Measurements from ENCODE around the gene SHANK2.

Gene SHANK2

DNA sequence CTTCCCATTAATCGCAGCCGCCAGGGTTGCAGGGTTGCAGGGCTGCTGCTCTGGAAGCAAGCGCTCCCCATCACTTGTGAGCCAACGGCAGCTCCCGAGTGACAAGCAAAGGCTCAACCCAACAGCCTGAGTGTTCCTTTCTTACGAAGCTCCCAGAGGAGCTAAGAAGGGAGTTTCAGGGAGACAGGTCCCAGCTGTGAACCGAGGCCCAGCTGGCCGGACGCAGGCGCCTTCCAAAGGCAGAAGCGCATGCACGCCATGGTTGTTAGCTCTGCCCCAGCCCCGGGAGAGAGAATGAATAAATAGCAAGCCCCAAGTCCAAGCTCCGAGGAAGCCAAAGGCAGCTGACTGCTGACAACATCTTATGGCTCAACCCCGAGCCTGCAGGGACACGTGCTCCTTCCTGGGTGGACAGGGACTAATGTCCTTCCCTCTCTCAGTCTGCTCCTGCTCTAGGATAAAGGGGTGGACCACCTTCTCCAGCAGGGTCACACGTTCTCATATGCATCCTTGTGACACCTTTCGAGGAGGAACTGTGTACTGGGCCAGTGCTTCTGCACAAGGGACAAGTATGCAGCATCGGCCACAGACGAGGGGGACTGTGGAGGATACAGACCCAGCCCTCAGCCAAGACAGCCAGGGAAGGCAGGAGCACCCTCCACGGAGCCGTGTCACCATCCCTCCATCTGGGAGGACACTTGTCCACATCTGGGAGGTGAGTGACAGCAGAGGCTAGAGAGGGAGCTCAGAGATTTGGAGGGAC, 29.9 kb downstream of the SHANK2 start:
- DNase-seq (ENCODE audit: low read depth in 3 of 3) = no peak

DNA sequence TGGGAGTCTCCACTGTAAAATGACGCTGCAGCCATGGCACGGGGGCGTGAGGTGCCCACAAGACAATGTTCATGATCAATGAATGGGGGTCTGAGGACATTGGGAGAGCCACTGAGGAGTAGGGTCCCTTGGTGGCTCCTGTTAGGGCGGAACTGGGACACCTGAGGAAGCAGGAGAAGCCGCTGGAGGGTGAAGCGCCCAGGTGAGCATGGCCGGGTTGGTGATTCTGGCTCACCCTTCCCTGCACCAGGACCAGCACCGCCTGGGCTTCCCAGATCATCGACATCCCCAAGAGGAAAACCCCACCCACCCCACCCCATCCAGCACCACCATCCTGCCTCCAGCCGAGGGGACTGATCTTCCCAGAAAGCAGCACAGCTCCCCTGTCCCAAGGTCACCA, 30.6 kb downstream of the SHANK2 start:
- DNase-seq (ENCODE audit: low read depth in 3 of 3) = no peak

DNA sequence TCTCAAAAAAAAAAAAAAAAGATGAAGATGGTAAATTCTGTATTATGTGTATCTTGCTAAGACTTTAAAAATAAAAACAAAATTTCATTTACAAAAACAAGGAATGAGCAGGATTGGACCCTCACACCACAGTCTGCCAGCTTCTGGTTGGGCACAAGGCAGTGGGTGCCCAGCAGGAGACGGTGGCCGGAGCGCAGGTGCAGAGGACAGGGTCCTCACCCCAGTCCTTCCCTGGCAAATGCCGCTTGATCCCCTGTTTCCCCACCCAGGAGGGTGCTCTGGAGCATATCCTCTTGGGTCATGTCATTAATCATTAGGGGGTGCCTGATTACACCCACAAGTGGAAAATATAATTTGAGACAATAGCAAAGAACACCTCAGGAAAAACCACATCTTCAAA, 31.2 kb downstream of the SHANK2 start:
- no peak for DNase-seq (ENCODE audit: low read depth in 3 of 3)

DNA sequence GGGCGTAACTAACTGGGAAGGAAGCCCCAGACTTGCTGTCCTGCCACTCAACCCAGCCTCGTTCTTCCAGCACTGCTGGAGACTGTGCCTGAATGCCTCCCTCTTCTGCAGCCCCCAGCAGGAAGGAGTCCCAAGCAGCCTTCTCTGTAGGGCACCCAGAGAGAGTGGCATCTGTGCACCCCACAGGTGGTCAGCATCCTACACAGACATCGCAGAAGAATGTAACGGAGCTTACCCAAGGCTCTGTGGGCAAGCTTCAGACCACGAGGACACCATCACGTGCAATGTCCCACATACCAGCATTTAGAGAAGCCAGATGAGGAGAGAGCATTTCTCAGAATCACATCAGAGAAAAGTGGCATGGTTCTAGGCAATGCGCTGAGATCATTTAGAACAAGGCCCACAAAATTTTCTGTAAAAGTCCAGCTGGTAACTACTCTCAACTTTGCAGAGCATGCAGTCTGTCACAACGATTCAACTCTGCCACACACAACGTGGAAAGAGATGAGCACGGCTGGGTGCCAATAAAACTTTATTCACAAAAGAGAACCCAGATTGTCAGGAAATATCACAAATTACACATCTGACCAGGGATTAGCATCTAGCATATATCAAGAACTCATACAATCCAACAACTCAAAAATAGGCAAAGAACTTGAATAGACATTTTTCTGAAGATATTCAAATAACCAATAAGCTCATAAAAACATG, 33.4 kb downstream of the SHANK2 start:
- DNase-seq (ENCODE audit: low read depth in 3 of 3) = no peak

DNA sequence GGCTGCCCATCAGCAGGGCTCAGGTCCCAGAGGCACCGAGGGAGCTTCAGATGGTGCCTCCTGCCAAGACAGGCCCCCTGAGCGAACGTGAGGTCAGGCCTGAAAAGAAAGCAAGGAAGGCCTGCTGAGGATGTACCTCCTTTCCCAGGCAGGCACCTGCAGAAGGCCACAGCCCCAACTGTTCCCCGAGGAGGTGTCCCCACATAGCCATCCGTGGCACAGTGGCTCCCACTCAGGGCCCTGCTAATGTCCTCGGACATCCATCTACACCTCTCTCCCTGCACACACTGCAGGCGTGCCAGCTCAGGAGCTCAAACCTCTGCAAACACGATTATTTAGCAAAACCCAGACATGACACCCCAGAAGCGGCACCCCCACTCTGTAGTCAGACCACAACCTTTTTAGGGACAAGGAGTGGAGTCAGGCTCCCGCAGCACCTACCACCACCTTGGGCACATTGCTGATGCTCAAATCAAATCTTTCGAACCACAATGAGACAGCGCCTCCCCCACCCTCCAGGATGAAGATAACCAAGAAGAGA, 36.9 kb downstream of the SHANK2 start:
- no peak for DNase-seq (ENCODE audit: low read depth in 3 of 3)

DNA sequence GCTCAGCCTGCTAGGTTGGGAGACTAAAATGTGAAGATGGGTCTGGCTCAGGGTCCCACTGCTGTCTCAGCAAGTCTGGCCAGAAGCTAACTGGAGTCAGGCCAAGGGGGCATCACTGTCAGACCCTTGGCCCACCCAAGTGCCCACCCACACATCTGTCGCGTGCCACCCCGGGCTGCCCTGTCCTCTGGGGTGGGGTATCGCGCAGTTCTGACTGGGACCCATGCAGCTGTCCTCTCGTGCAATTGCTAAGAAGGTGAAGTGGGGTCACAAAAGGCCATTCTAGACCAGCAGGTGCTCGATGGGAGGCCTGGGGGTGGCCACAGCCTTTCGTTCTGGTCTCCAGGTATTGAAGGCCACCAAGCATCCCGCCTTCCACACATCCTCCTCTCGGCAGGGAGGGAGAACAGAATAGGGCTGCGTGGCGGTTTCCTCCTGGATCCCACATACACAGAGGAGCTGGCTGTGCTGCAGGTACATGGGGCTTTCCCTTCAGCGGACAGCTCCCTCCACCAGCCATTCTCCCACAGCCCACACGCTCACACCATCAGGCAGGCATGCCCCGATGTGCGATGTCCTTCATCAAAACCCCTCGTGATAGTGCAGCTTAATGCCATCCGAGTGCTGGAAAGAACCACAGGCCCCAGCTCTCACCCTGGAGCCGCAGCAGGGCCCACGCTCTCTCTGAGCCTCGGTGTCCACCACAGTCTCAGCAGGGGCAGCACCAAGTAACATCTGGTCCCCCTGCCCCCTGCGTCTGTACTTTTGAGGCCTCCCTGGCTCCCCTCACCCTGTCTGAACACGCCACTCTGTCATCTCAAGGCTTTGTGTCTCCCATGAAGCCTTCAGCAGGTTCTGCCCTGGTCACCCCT, 37.6 kb downstream of the SHANK2 start:
- DNase-seq (ENCODE audit: low read depth in 3 of 3) = no peak

DNA sequence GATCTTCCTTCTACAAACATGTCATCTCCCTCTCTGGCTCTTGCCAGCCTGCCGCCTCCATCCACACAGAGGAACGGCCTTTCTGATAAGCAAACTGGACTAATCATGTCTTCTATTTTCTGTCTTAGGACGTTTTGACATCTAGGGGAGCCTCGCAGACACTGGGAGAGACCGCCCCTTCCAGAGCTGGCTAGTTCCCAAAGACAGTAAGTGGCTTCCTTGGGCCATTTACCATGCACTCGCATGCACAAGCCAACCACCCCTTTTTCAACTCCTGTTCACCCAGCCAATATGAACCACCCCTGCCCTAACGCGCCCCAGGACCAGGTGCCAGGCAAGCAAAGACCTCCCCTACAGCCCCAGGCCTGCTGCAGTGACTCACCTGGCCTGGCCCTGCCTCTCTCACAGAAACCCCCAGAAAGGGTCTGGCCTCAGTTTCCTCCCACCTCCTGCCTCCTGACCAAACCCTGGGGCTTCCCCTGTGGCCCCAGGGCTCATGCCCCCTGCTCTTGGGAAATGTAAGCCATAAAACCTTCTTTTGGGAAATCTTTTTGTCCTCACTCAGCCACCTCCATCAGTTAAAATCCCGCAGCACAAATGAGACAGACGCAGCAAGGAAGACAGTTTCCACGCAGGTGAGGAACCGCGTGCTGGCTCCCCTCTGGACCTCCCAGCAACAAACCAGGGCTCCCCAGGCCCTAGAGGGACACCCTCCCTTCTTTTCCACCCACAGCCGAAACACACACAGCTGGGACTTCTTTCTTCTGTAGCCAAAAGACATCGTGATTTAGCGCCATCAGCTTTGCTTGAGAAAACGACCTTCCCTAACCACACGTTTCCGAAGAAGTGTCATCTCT, 38.5 kb downstream of the SHANK2 start:
- no peak for DNase-seq (ENCODE audit: low read depth in 3 of 3)

DNA sequence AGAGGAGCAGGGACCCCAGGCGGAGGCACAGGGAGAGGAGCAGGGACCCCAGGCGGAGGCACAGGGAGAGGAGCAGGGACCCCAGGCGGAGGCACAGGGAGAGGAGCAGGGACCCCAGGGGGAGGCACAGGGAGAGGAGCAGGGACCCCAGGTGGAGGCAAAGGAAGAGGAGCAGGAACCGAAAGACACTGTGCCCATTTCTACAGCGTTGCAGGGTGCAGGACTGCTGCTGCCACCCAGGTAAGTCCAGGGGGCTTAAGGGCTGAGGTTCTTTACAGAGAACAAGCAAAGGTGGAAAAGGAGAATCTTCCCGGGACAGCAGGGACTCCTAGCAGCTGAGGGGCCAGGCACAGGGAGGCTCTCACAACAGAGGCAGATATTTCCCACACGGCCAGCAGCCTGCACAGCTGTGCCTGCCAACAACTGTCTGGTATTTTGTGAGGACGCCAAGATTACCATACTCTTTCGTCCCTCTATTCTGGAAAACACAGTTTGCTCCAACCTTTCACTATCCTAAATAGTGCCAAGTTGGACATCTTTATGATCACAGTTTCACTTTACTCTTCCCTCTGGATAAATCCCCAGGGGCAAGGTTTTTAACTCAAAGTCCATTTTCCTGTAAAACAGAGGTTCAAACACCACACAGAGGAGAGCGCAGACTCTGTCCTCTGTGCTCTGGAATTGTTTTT, 39.4 kb downstream of the SHANK2 start:
- no peak for DNase-seq (ENCODE audit: low read depth in 3 of 3)

DNA sequence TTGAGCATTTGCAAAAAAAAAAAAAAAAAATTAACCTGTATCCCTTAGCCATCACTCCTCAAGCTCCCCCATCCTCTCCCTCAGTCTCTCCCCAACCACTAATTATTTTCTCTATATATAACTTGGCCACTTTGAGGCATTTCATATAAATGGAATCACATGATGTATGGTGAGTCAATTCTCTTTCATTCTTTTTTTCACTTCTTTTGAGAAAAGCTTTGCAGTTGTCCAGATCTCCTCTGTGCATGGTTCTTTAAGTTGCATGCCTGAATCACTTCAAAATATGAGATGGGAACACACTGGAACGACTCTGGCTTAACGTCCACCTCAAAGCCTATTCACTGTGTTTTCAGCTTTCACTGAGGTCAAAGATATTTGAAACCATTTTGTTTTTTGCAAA, 40.7 kb downstream of the SHANK2 start:
- no peak for DNase-seq (ENCODE audit: low read depth in 3 of 3)

DNA sequence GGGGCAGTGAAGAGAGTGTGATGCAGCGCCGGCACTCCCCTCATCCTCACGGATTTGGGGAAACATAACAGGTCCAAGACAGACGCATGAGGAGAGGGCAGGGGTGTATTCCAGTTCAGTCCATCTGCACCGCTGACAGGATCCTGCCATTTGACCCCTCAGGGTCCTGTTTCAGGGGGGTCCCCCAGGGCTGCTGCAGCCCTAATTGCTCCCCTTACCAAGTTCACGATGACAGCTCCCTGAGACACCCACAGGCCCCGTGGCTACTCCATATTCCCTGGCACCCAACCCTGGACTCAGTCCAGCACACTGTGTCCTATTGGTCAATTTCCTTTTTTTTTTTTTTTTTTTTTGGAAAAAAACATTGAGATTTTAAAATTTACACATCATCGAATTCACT, 41.5 kb downstream of the SHANK2 start:
- no peak for DNase-seq (ENCODE audit: low read depth in 3 of 3)

DNA sequence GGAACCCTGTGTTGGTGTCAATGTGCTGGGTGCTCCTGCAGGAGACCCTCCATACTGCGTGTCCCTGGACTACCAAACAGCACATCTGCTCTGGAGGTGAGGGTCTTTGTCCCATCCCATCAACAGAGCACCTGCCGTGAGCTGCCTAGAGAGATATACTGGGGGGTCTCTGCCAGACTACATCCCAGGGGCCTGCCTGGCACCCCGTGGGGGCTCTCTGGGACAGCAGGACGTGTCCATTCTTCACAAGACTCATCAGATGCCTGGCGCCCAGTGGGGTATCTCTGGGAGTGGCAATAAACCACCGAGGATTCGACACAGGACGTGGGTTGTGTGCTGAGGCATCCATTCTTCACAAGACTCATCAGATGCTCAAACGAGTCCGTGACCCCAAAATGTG, 42.7 kb downstream of the SHANK2 start:
- no peak for DNase-seq (ENCODE audit: low read depth in 3 of 3)

DNA sequence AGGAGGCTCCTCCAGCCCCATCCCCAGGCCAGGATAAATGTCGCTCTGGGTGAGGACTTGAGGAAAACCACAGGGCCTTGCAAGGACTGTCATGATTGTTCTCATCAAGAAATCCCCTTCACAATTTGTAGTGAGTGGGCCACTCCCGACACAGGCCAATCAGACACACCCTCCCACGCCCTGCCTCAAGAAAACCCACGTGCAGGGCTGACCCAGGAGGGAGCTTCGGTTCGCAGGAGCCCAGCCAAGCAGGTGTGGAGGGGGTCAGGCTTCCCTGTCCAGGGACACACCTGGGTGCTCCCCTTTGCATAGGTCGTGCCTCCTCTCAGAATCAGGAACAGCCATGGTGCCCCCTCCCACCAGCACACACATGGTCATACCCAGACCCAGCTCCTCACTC, 43.2 kb downstream of the SHANK2 start:
- no peak for DNase-seq (ENCODE audit: low read depth in 3 of 3)

DNA sequence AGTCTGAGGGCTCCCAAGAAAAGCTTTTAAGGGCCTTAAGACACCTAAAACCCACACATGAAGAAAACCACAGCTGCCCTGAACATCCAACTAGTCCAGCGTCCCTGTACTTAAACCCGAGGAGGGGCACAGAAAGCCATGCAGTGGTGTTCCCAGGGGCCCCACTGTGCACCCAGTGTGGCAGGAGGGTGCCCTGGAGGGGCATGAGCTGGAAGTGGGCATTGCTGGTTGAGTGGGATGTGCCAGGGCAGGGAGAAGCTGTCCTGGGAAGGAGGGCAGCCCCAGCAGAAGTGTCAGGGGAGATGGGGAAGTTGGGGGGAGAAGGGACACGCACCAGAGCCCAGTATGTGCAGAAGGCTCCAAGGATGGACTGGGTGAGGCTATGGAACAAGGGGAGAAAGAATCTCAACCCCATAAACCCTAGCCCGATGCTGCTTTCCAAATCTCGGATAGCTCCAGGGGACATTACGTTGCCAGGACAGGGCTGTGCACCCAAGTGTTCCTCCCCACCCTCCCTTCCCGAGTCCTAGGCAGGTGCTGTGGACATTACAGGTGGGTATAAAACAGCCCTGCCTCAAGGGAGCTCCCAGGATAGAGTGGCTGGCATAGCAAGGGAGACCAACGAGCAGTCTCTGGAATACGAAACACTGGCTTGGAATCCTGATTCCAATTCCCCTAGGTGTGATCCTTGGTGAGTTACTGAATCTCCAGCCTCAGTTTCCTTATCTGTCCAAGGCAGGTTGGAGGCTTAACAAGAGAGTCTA, 44.2 kb downstream of the SHANK2 start:
- DNase-seq (ENCODE audit: low read depth in 3 of 3) = no peak

DNA sequence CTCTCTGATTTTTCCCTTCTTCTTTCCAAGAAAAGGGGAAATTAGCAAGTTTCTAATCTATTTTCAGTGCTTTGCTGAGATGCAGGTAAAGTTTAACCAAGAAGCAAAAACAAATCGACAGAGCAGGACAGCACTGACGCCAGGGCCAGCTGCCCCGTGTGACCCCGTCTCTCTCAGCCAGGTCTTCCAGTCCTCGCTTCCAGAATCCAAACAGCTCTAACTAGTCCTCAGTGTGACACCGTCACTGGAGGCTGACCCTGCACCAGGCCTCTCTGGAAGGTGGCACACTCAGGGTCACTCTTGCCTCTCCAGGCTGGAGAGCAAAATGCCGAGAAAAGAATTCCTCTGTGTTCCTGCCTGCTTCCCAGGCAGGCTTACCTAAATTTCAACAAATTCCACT, 44.8 kb downstream of the SHANK2 start:
- DNase-seq (ENCODE audit: low read depth in 3 of 3) = no peak

DNA sequence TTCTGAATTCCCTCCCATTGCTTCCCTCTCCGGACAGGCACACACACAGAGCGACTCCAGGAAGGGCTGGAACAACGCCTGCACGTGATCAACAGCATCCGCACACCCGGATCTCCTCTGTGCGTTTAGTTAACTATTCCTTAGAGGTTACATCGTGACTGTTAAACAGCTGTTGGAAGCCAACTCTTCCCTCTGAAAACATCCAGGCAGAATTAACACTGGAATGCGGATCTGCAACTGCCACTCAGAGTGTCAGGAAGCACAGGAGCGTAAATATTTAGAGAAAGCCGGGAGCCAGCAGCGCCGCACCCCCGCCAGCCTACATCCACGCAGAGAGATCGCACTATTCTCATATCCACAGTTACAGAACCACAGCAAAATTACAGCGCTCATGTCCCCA, 46.2 kb downstream of the SHANK2 start:
- DNase-seq (ENCODE audit: low read depth in 3 of 3) = no peak

DNA sequence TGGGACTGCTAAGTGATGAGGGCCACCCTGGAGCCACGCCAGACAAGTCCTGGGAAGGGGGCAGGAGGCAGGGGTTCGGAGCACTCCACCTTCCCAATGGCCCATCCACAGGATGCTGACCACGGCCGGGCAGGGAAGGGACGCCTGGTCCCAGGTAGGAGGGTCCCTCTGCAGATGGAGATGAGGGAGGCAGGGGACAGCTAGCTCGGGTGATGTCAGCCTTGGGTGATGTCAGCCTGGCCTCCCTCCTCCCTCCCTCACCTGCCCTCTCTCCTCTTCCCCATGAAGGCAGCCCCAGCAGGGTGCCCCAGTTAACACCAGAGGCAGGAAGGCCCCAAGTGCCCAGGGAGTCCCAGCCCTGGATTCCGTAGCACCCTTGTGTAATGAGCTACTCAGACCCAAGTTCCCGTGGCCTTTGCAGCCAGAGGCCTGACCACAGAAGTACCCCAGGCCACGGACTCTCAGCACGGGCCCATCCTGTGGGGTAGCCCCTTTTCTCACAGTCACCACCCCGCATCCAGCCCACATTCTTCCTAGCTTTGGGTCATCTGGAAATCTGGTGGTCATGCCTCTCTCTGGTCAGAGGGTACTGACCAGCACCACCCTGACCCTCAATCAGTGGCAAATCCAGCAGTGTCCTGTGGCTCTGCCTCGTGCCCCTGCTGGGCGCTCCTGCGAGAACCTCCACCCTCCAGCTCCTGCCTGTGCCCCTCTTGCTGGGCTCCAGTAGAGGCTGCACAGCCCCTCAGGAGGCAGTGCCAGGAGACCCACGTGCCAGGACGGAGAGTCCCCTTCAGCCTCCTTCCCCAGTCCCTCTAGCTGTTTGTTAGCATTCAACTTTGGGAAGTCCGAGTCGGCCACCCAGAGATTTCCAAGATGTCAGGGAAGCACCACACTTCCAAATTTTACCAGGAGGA, 47.4 kb downstream of the SHANK2 start:
- DNase-seq (ENCODE audit: low read depth in 3 of 3) = no peak

DNA sequence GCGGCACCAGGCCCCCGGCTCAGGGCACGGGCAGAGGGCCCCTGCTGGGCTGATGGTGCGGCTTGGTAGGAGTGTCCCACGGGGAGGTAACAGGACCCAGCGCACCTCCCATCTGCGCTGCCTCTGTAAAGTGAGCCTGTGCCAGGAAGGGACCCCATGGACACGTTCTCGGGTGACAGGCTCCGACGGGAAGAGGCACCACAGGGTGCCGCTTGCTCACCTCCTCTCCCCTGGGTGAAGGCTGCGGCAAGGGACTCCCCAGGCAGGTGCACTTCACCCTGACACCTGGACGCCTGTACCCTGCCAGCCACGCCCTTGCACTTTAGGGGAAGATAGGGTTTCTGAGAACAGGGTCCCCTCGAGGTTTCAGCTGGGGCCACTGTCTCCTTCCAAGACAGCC, 48.1 kb downstream of the SHANK2 start:
- no peak for DNase-seq (ENCODE audit: low read depth in 3 of 3)

DNA sequence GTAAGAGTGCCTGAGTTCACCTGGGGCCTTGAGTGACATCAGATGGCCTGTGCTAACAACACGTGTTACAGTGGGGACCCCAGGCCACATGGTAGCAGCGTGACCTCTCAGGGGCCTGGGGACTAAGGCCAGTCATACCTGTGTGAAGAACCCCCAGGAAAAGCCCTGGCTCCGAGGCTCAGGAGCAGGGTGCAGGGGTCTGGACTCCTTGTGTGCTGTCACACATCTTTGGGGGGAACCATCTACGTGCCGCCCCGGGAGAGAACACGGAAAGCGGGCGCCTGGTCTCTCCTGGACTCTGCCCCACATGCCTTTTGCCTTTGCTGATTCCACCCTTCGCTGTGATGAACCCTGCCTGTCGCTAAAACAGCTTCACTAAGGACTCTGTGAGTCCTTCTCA, 48.7 kb downstream of the SHANK2 start:
- DNase-seq (ENCODE audit: low read depth in 3 of 3) = no peak

DNA sequence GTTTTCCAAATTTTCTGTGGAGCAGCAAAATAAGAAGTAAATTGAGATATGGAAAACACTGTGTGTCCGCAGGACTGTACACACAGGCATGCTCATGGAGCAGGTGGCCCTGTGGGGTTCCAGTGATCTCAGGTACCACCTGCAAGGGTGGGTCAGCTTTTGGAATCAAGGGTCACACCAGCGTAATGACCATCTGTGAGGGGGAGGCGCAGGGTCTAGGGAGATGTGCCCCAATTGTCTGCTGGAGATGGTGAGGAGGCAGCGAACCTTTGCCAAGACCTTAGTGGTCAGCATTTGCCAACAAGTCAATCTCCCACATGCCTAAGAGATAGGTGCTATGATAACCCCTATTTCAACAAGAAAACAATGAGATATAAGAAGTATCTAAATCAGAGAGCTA, 49.4 kb downstream of the SHANK2 start:
- no peak for DNase-seq (ENCODE audit: low read depth in 3 of 3)

Data from stimulated activated CD4-positive, alpha-beta T cell treated with anti-CD3 and anti-CD28 coated beads, TNF-alpha, amount 100 ng/mL, for 48 hours (primary cell).